HCT116 (cell line): ENCODE results near the gene PXDN. TPM values are rescaled to one million over a fixed set of nuclear protein-coding genes. Genes with fewer than 3 reads are reported as not detected.

ENCODE experiments used
- ATAC-seq: fragments of 200-7000 bp; cut with Tn5 transposase; 2 replicates; pipeline ENCODE4 v1.9.1; 2020; ENCODE audit warnings: mild to moderate bottlenecking, moderate library complexity
- BruUV-seq: library from RNA; stranded (reverse); fragments of 400-500 nt; replicated peaks from 2 replicates; lab custom pipeline; 2021; lab: Mats Ljungman, UMichigan
- CTCF ChIA-PET: fragments of 300-600 bp; sonication (Branson Sonifier 250); formaldehyde crosslinking; loops from one replicate; lab custom pipeline; 2021; ENCODE audit warnings: antibody characterized with exemption; lab: Charles Lee
- POLR2A ChIA-PET: fragments of 300-600, 350-600 bp; sonication (Branson Sonifier 250); formaldehyde crosslinking; loops from one replicate; lab custom pipeline; 2021; ENCODE audit warnings: antibody characterized with exemption; lab: Charles Lee
- RAD21 ChIA-PET, 2 experiments: fragments of 300-600 bp; sonication (Branson Sonifier 250); formaldehyde crosslinking; loops; one replicate each; lab custom pipeline; 2023; ENCODE audit warnings: low total read pairs in 2 of 2; ENCODE audit not compliant: uncharacterized antibody in 2 of 2, unreplicated experiment in 2 of 2, low non-redundant PET in 1 of 2; lab: Charles Lee
- DNase-seq: peaks from one replicate; pipeline ENCODE4 v3.0.0-alpha.2; 2010; ENCODE audit warnings: low read depth, low spot score
- H2AFZ ChIP-seq: fragments of 200-600 bp; shearing (Covaris generic), sonication (generic); 2 replicates; pipeline ENCODE4 v1.6.1; 2017; ENCODE audit warnings: low read depth, mixed run types, mixed read lengths, antibody characterized with exemption, low read length; ENCODE audit not compliant: poor library complexity, severe bottlenecking
- H3K27ac ChIP-seq: 2 replicates; pipeline ENCODE4 v1.5.1; 2012; ENCODE audit warnings: low read depth, low read length
- H3K27me3 ChIP-seq: fragments of 200-600 bp; sonication (generic); 2 replicates; pipeline ENCODE4 v1.6.1; 2016; ENCODE audit warnings: mixed run types, low read length, mixed read lengths; ENCODE audit not compliant: insufficient read depth
- H3K36me3 ChIP-seq, 2 experiments: fragments of 200-500 bp in 1 of 2; fragments of 200-600 bp in 1 of 2; sonication (Bioruptor generic) in 1 of 2; sonication (generic) in 1 of 2; 2 replicates each; pipeline versions ENCODE4 v1.5.1 to v1.6.1; 2014 to 2016; ENCODE audit warnings: low read length in 2 of 2, inconsistent platforms in 1 of 2, mixed read lengths in 1 of 2, mixed run types in 1 of 2; ENCODE audit not compliant: insufficient read depth in 2 of 2, control insufficient read depth in 1 of 2
- H3K4me1 ChIP-seq, 2 experiments: fragments of 200-600 bp in 1 of 2; sonication (generic) in 1 of 2; 2 replicates each; pipeline versions ENCODE4 v1.5.1 to v1.6.1; 2012 to 2017; ENCODE audit warnings: low read length in 2 of 2, inconsistent platforms in 1 of 2, mild to moderate bottlenecking in 1 of 2, mixed read lengths in 1 of 2, mixed run types in 1 of 2, moderate library complexity in 1 of 2; ENCODE audit not compliant: insufficient read depth in 2 of 2, control insufficient read depth in 1 of 2
- H3K4me2 ChIP-seq: fragments of 200-600 bp; sonication (generic); 2 replicates; pipeline ENCODE4 v1.6.1; 2017; ENCODE audit warnings: mixed run types, low read length, mixed read lengths
- H3K4me3 ChIP-seq, 2 experiments: fragments of 200-600 bp in 1 of 2; sonication (generic) in 1 of 2; replicated peaks in 1 of 2; 2 replicates each; pipeline ENCODE4 v1.5.1; 2011 to 2016; ENCODE audit warnings: low read length in 2 of 2, control low read depth in 1 of 2, low read depth in 1 of 2, mild to moderate bottlenecking in 1 of 2, mixed read lengths in 1 of 2, mixed run types in 1 of 2
- H3K79me2 ChIP-seq: fragments of 200-600 bp; sonication (generic); 2 replicates; pipeline ENCODE4 v1.6.1; 2017; ENCODE audit warnings: mild to moderate bottlenecking, mixed run types, low read length, moderate library complexity, mixed read lengths; ENCODE audit not compliant: insufficient read depth
- H3K9ac ChIP-seq: fragments of 200-600 bp; sonication (generic); 2 replicates; pipeline ENCODE4 v1.6.1; 2016; ENCODE audit warnings: low read length, mixed read lengths
- H3K9me2 ChIP-seq: fragments of 200-600 bp; sonication (generic), shearing (Covaris generic); 2 replicates; pipeline ENCODE4 v1.6.1; 2017; ENCODE audit warnings: mixed run types, mild to moderate bottlenecking, moderate library complexity; ENCODE audit not compliant: insufficient read depth
- H3K9me3 ChIP-seq, 2 experiments: fragments of 200-500 bp in 1 of 2; fragments of 200-600 bp in 1 of 2; sonication (Bioruptor generic) in 1 of 2; sonication (generic) in 1 of 2; 2 replicates each; pipeline ENCODE4 v1.6.1; 2014 to 2017; ENCODE audit warnings: low read length in 2 of 2, mixed read lengths in 2 of 2, inconsistent platforms in 1 of 2, low read depth in 1 of 2, mild to moderate bottlenecking in 1 of 2, mixed run types in 1 of 2, moderate library complexity in 1 of 2; ENCODE audit not compliant: control insufficient read depth in 1 of 2, insufficient read depth in 1 of 2
- H4K20me1 ChIP-seq: fragments of 200-600 bp; sonication (generic), shearing (Covaris generic); 2 replicates; pipeline ENCODE4 v1.6.1; 2017; ENCODE audit warnings: mixed run types, mild to moderate bottlenecking, moderate library complexity; ENCODE audit not compliant: insufficient read depth
- CBX3 ChIP-seq: IDR thresholded peaks from 2 replicates; pipeline ENCODE4 v1.6.1; 2012; ENCODE audit warnings: low read depth
- CEBPB ChIP-seq: IDR thresholded peaks from 2 replicates; pipeline ENCODE4 v1.6.1; 2012; ENCODE audit warnings: low read depth
- ELF1 ChIP-seq: IDR thresholded peaks from 2 replicates; pipeline ENCODE4 v1.6.1; 2012; ENCODE audit warnings: low read depth, borderline replicate concordance
- EZH2 ChIP-seq: fragments of 200-600 bp; sonication (generic); IDR thresholded peaks from 2 replicates; pipeline ENCODE4 v1.6.1; 2017; ENCODE audit warnings: antibody characterized with exemption, mixed run types
- FOSL1 ChIP-seq: IDR thresholded peaks from 2 replicates; pipeline ENCODE4 v1.6.1; 2012; ENCODE audit warnings: low read depth
- JUND ChIP-seq: IDR thresholded peaks from 2 replicates; pipeline ENCODE4 v1.6.1; 2012
- MAX ChIP-seq: IDR thresholded peaks from 2 replicates; pipeline ENCODE4 v1.6.1; 2012
- RAD21 ChIP-seq: IDR thresholded peaks from 2 replicates; pipeline ENCODE4 v1.6.1; 2012; ENCODE audit warnings: low read depth, mild to moderate bottlenecking
- REST ChIP-seq: IDR thresholded peaks from 2 replicates; pipeline ENCODE4 v1.6.1; 2012; ENCODE audit warnings: low read depth
- SIN3A ChIP-seq: IDR thresholded peaks from 2 replicates; pipeline ENCODE4 v1.6.1; 2012; ENCODE audit warnings: low read depth
- SP1 ChIP-seq: IDR thresholded peaks from 2 replicates; pipeline ENCODE4 v1.6.1; 2012; ENCODE audit warnings: low read depth
- SRF ChIP-seq: IDR thresholded peaks from 2 replicates; pipeline ENCODE4 v1.6.1; 2012; ENCODE audit warnings: low read depth
- TCF7L2 ChIP-seq: IDR thresholded peaks from 2 replicates; pipeline ENCODE4 v1.7.0; 2011; ENCODE audit warnings: borderline replicate concordance, inconsistent platforms; ENCODE audit not compliant: insufficient read depth, insufficient read length; ENCODE audit errors: extremely low read depth
- YY1 ChIP-seq: IDR thresholded peaks from 2 replicates; pipeline ENCODE4 v1.6.1; 2011; ENCODE audit warnings: low read length, low read depth, moderate library complexity, mild to moderate bottlenecking; ENCODE audit not compliant: insufficient replicate concordance; ENCODE audit errors: extremely low read depth
- ZFX ChIP-seq: fragments of 450-650 bp; IDR thresholded peaks from 2 replicates; pipeline ENCODE4 v1.6.1; 2017
- ZNF274 ChIP-seq: fragments of 200-500 bp; sonication (Bioruptor generic); IDR thresholded peaks from 2 replicates; pipeline ENCODE4 v1.6.1; 2014; ENCODE audit warnings: mild to moderate bottlenecking, low read depth, low read length, inconsistent platforms
- intact Hi-C: fragments of 100-400 bp; cut with micrococcal nuclease; formaldehyde crosslinking; loops from 2 replicates; pipeline ENCODE4 v1.10.0; 2022
- total RNA-seq: library from RNA; stranded (reverse); gene quantifications from one replicate; pipeline ENCODE4 v1.2.1, GENCODE V29; 2021; ENCODE audit not compliant: unreplicated experiment

PXDN gene
- total RNA-seq, 1 experiment from 2014 or later, result 10.7 TPM

GRCh38 chr2:1642066-1642861, 102.1 kb downstream of the PXDN start (continued):
- no peak for TF ChIP-seq REST
- TF ChIP-seq TCF7L2, result no peak
- no peak for TF ChIP-seq RAD21
- TF ChIP-seq EZH2, result no peak

- Histone ChIP-seq H3K36me3 (no peaks in the 10 kb centered on the region), H3K4me2 (no peak overlapping the region), H3K9me3 (no peaks in the 10 kb centered on the region), H2AFZ (no peak overlapping the region), H3K9ac (no peak overlapping the region), H3K27me3 (no peaks in the 10 kb centered on the region), H3K9me2 (no peaks in the 10 kb centered on the region), H3K4me1 (no peaks in the 10 kb centered on the region; a peak in 1 of 4 replicates), H3K79me2 (no peaks in the 10 kb centered on the region), H3K4me3 (no peak overlapping the region), H4K20me1 (no peaks in the 10 kb centered on the region; the same call in 1 of the 2 replicates), H3K27ac (no peak overlapping the region)
- TF ChIP-seq CEBPB (no peak), ZNF274 (no peak), CBX3 (no peak), ELF1 (no peak), JUND (no peak), SIN3A (no peak), ZFX (no peak), FOSL1 (no peak), TCF7L2 (no peak), SRF (no peak), YY1 (no peak), MAX (no peak), SP1 (no peak)
- intact Hi-C loops, result no loop called here
- ChIA-PET RAD21 (no interaction called here), POLR2A (no interaction called here), CTCF (no interaction called here)
- no peak for DNase-seq
- no TSS peak for BruUV-seq
- ATAC-seq, result no peak
Observed at GRCh38 chr2:1641523-1641922, 102.8 kb downstream of the PXDN start.
